Spleen (tissue), 7 donors: ENCODE results near the gene IFNL2.

Experiments
- CTCF ChIP-seq, 11 experiments: fragments of 200-600 bp in 7 of 11; fragments of 450-650 bp in 4 of 11; sonication (generic) in 4 of 11; IDR thresholded peaks in 8 of 11; conservative IDR thresholded peaks in 3 of 11; 1 replicate in 7 of 11; 2 replicates in 4 of 11; pipeline versions ENCODE4 v1.4.0 to v1.8.0; 2016 to 2021; ENCODE audit warnings: antibody characterized with exemption in 11 of 11, inconsistent platforms in 4 of 11, mild to moderate bottlenecking in 1 of 11
- POLR2A ChIP-seq, 3 donors: fragments of 450-650 bp; IDR thresholded peaks; one replicate each; pipeline ENCODE4 v1.5.1; 2017; ENCODE audit warnings: antibody characterized with exemption in 3 of 3, mild to moderate bottlenecking in 1 of 3
- donor health status: DM: no; HTN: no; CAD: no; lungs with moderate emphysema.
- donor health status: DM: no; HTN: no; CAD: no.
- donor health status: DM: no; HTN: no; CAD: no.

GRCh38 chr19:39314016-39314728 lies 46.0 kb downstream of the IFNL2 start:
- TF ChIP-seq CTCF (IDR thresholded peaks at IDR 0.05 in 8 of 11, conservative IDR thresholded peaks at IDR 0.05 in 3 of 11) (no peak), POLR2A (IDR thresholded peaks at IDR 0.05) (no peak)
